NCI-H2029 treated with DMSO at 0.1 percent for 48 hours (cell line): Measurements from ENCODE around the gene GRP.

Experiments
- DNase-seq: peaks from one replicate; lab custom pipeline; 2025; lab: John Stamatoyannopoulos, UW

GRP gene

GRCh38 chr18:59219672-59220163, at the start of gene GRP:
TSS of gene GRP (plus strand) at chr18:59220158. CDS start at chr18:59220266, 108 bp downstream.
- DNase-seq, result no peak

- DNase-seq, result no peak
These were observed 47.2 kb upstream of the GRP start for GRCh38 chr18:59172664-59173249.

GRCh38 chr18:59177485-59177884, 42.5 kb upstream of the GRP start:
- no peak for DNase-seq

GRCh38 chr18:59180150-59180845, 39.7 kb upstream of the GRP start:
- DNase-seq, result no peak

- no peak for DNase-seq
These were observed 37.3 kb upstream of the GRP start for GRCh38 chr18:59182673-59183072.

- DNase-seq, result no peak
These were observed 30.9 kb upstream of the GRP start for GRCh38 chr18:59189008-59189407.

- DNase-seq, result no peak
These were observed 30.2 kb upstream of the GRP start for GRCh38 chr18:59189746-59190145.

GRCh38 chr18:59196161-59196725, 23.7 kb upstream of the GRP start:
- DNase-seq, result no peak

GRCh38 chr18:59197636-59198035, 22.3 kb upstream of the GRP start:
- DNase-seq, result no peak

- DNase-seq, result no peak
These were observed 21.7 kb upstream of the GRP start for GRCh38 chr18:59198215-59198614.

GRCh38 chr18:59200787-59201186, 19.2 kb upstream of the GRP start:
- DNase-seq, result no peak

- no peak for DNase-seq
These were observed 17.6 kb upstream of the GRP start for GRCh38 chr18:59202258-59202820.

- DNase-seq, result no peak
These were observed 12.5 kb upstream of the GRP start for GRCh38 chr18:59207506-59207905.

GRCh38 chr18:59208602-59209125, 11.3 kb upstream of the GRP start:
- no peak for DNase-seq

- no peak for DNase-seq
These were observed 9.7 kb upstream of the GRP start for GRCh38 chr18:59210299-59210698.

GRCh38 chr18:59211629-59212028, 8.3 kb upstream of the GRP start:
- no peak for DNase-seq

GRCh38 chr18:59218018-59218417, 1.9 kb upstream of the GRP start:
- DNase-seq, result no peak

GRCh38 chr18:59220164-59220783, 316 bp downstream of the GRP start:
- no peak for DNase-seq

GRCh38 chr18:59220784-59221765, 1.1 kb downstream of the GRP start:
- DNase-seq, result no peak

GRCh38 chr18:59222341-59222740, 2.4 kb downstream of the GRP start:
- no peak for DNase-seq

- DNase-seq, result no peak
These were observed 8.4 kb downstream of the GRP start for GRCh38 chr18:59228351-59228750.
